Measurements from ENCODE around the gene HES7.

DNA sequence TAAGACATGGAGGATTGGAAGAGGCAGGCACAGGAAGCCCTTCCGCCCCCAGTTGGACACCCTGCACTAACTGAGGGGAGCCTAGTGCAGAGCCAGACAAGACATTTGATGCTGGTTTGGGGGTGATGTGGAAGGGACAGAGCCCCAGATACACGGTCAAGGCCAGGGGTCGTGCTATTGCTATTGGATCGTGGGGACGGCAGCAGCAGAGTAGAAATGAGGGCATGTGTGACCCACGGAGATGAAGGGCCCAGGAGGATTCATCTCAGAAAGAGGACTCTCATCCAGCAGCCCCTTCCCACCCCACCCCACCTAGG lies 40.9 kb upstream of the HES7 start:
- TF ChIP-seq, protein P1, sequence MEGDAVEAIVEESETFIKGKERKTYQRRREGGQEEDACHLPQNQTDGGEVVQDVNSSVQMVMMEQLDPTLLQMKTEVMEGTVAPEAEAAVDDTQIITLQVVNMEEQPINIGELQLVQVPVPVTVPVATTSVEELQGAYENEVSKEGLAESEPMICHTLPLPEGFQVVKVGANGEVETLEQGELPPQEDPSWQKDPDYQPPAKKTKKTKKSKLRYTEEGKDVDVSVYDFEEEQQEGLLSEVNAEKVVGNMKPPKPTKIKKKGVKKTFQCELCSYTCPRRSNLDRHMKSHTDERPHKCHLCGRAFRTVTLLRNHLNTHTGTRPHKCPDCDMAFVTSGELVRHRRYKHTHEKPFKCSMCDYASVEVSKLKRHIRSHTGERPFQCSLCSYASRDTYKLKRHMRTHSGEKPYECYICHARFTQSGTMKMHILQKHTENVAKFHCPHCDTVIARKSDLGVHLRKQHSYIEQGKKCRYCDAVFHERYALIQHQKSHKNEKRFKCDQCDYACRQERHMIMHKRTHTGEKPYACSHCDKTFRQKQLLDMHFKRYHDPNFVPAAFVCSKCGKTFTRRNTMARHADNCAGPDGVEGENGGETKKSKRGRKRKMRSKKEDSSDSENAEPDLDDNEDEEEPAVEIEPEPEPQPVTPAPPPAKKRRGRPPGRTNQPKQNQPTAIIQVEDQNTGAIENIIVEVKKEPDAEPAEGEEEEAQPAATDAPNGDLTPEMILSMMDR (IDR thresholded peaks at IDR 0.05 in 8 of 11, conservative IDR thresholded peaks at IDR 0.05 in 3 of 11): no peak
- no peak for TF ChIP-seq POLR2AphosphoS5 (IDR thresholded peaks at IDR 0.05)

Measured in spleen (tissue), 7 donors.